Measurements from ENCODE around the gene CRBN. TPM values are rescaled to one million over a fixed set of nuclear protein-coding genes. Genes with fewer than 3 reads are reported as not detected.

The CRBN gene
- polyA plus RNA-seq (ENCODE audit: low read depth in 6 of 6) = 100 to 1,000 TPM in 4 of 6 donors, 10 to 100 TPM in 2; 89.9 to 132 (median 116) TPM

DNA sequence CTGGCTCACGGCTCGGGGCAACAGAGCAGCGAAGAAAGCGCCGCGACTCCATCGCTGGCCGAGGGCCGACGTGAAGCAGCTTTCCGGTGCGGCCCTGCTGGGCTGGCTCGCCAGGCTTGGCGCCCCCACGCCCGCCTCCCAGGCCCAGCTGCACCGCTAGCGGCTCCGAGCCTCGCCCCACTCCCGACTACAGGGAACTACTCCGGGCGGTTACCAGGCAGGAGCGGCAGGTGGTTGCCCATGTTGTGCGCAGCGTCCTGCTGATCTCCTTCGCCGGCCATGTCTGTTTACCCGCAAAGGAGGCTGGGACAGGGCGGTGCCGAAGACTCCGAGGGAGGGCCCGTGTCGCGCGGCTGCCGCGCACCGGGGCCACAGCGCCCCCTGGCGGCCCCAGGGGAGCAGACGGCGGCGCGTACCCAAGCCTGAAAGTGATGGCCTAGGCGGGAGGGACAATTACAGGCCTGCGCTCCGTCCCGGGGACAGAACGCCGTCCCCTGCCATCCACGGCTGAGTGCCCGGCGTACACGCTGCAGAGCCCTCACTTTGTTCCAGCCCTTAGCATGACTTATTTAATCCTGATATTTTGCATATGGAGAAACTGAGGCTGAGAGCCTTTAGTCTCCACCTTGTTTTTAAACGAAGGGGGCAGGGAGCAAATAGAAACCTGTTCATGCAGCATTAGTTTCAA, at the start of gene CRBN:
Gene CRBN, minus strand, starts transcription at position 285 of the 688 bp plus-strand sequence. Its CDS starts 4 bp downstream, at position 281.
- peak within 1 kb of the TSS; percentile 86 to 95 (median 90) for H3K4me3 Mint-ChIP-seq
- H3K27ac Mint-ChIP-seq = peak within 1 kb of the TSS; percentile 82 to 97 (median 89)
- ATAC-seq (ENCODE audit: low read depth in 2 of 2) (peak; percentile 96), DNase-seq (peak; percentile 87)
- peaks cover 24 to 42% (median 37%) of the 10 kb centered on the region in 3 donors for H3K4me1 Mint-ChIP-seq
- no peaks in the 10 kb centered on the region for H3K9me3 Mint-ChIP-seq
- no peaks in the 10 kb centered on the region for H3K36me3 Mint-ChIP-seq
- H3K27me3 Mint-ChIP-seq = peaks cover 0 to 13% (median 6%) of the 10 kb centered on the region in 3 donors

GRCh38 chr3:3227640-3228039, 48.1 kb upstream of the CRBN start:
- no peak overlapping the region for H3K27ac Mint-ChIP-seq

GRCh38 chr3:3221528-3221927, 42.0 kb upstream of the CRBN start:
- ATAC-seq (ENCODE audit: low read depth in 2 of 2) (no peak), DNase-seq (no peak)
- Mint-ChIP-seq H3K4me3 (no peak overlapping the region), H3K27ac (no peak overlapping the region), H3K36me3 (no peaks in the 10 kb centered on the region), H3K4me1 (no peaks in the 10 kb centered on the region), H3K27me3 (peaks cover 6 to 19% (median 9%) of the 10 kb centered on the region in 3 donors), H3K9me3 (peaks cover 0 to 2% (median 0%) of the 10 kb centered on the region in 7 donors)

More at GRCh38 chr3:3227640-3228039, 48.1 kb upstream of the CRBN start:
- no peak overlapping the region for H3K4me3 Mint-ChIP-seq
- DNase-seq (no peak), ATAC-seq (ENCODE audit: low read depth in 2 of 2) (no peak)
- H3K9me3 Mint-ChIP-seq = peaks cover 0 to 14% (median 9%) of the 10 kb centered on the region in 7 donors
- H3K27me3 Mint-ChIP-seq = peaks cover 0 to 9% (median 9%) of the 10 kb centered on the region in 3 donors
- H3K36me3 Mint-ChIP-seq = no peaks in the 10 kb centered on the region
- H3K4me1 Mint-ChIP-seq = no peaks in the 10 kb centered on the region

DNA sequence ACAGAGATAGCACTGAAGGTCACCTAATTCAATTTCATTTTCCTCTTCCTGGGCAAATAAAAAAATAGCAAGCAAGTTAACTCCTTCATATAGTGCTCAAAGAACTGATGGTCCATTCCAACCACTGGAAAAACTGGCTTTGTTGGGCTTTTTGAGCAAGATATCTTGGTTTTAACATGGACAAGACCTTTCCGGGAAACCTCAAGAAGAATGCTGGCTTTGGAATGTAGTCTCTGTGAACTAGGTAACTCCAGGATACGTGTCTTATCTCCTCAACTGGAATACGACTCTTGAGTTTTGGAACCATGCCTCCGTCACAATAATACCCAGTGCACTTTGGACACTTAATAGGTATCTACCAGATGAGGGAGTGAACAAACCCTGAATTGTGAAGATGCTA, 36.9 kb upstream of the CRBN start:
- Mint-ChIP-seq H3K27ac (no peak overlapping the region), H3K9me3 (peaks cover 0 to 3% (median 0%) of the 10 kb centered on the region in 7 donors), H3K4me1 (no peaks in the 10 kb centered on the region), H3K36me3 (no peaks in the 10 kb centered on the region), H3K27me3 (peaks cover 5 to 14% (median 5%) of the 10 kb centered on the region in 3 donors), H3K4me3 (no peak overlapping the region)
- ATAC-seq (ENCODE audit: low read depth in 2 of 2) (no peak), DNase-seq (no peak)

DNA sequence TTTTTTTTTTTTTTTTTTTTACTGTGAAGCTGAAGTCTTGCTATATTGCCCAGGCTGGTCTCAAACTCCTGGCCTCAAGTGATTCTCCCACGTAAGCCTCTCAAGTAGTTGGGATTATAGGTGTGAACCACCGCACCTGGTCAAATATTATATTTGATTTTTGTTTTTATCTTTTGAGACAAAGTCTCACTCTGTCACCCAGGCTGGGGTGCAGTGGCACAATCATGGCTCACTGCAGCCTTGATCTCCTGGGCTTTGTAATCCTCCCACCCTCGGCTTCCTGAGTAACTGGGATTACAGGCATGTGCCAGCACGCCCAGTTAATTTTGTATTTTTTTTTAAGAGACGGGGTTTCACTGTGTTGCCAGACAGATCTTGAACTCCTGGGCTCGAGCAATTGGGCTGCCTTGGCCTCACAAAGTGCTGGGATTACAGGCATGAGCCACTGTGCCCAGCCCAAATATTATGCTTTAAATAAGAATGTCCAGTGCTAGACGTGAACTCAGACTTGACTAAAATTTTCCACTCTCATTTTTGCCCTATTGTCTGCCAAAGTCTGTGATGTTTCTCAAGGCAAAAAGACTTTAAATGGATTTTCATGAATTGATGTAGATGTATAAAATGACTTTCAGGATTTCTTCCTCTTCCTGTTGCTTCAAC, 33.4 kb upstream of the CRBN start:
- Mint-ChIP-seq H3K9me3 (peaks cover 0 to 3% (median 0%) of the 10 kb centered on the region in 7 donors), H3K4me3 (no peak overlapping the region), H3K27me3 (peaks cover 5 to 8% (median 5%) of the 10 kb centered on the region in 3 donors), H3K36me3 (no peaks in the 10 kb centered on the region), H3K4me1 (no peaks in the 10 kb centered on the region), H3K27ac (no peak overlapping the region)
- DNase-seq (no peak), ATAC-seq (ENCODE audit: low read depth in 2 of 2) (no peak)

- ATAC-seq (ENCODE audit: low read depth in 2 of 2) = no peak
- DNase-seq = no peak
- H3K27ac Mint-ChIP-seq = no peak overlapping the region
- no peaks in the 10 kb centered on the region for H3K36me3 Mint-ChIP-seq
- H3K27me3 Mint-ChIP-seq = peaks cover under 1 to 2% (median under 1%) of the 10 kb centered on the region in 3 donors
- H3K4me3 Mint-ChIP-seq = no peak overlapping the region
- H3K9me3 Mint-ChIP-seq = no peaks in the 10 kb centered on the region
- no peaks in the 10 kb centered on the region for H3K4me1 Mint-ChIP-seq
Observed at GRCh38 chr3:3209714-3210113, 30.2 kb upstream of the CRBN start.

DNA sequence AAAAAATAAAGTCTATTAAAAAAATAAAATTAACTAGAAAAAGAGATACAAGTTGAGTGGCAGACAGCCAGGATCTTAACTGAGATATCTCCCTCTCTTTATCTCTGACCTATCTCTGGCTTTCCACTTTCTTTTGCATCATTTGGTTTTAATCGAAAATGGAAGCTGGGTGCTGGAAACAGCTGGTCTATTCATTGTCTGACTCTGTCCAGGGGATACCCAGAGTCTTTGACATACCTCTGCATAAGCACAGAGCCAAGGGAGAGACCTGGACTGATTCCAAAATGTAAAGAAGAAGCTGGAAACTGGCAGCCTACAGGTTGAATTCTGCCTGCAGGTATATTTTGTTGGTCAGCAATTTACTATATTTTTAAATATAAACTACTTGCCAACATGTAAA, 29.6 kb upstream of the CRBN start:
- ATAC-seq (ENCODE audit: low read depth in 2 of 2) = no peak
- Mint-ChIP-seq H3K27ac (no peak overlapping the region), H3K4me1 (no peaks in the 10 kb centered on the region), H3K9me3 (peaks cover 0 to 2% (median 0%) of the 10 kb centered on the region in 7 donors), H3K36me3 (no peaks in the 10 kb centered on the region), H3K4me3 (no peak overlapping the region), H3K27me3 (peaks cover 0 to 6% (median 3%) of the 10 kb centered on the region in 3 donors)
- no peak for DNase-seq

DNA sequence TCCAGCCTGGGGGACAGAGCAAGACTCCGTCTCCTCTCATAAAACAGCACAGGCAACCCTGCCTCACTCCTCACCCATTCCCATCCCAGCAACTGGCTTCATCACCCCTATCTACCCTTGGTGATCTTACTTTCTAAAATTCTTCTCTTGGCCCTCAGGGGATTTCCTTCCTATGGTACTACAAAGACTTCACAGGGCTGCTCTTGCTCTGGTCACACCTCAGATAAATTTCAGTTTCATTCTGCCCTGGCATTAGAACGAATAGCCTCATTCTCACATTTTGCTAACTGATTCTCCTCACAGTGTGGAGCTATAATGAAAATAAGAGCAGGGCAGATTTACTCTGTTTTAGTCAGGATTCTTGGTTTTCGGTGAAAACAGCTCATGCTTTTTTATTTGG, 22.1 kb upstream of the CRBN start:
- no peak for DNase-seq
- Mint-ChIP-seq H3K4me1 (peaks cover 0 to 11% (median 0%) of the 10 kb centered on the region in 3 donors), H3K27ac (peak overlapping the region in 2 of 6 donors; percentile 8 to 77), H3K4me3 (no peak overlapping the region), H3K27me3 (peaks cover 3 to 19% (median 10%) of the 10 kb centered on the region in 3 donors), H3K36me3 (no peaks in the 10 kb centered on the region), H3K9me3 (peaks cover 0 to 3% (median 0%) of the 10 kb centered on the region in 7 donors)
- no peak for ATAC-seq (ENCODE audit: low read depth in 2 of 2)

DNA sequence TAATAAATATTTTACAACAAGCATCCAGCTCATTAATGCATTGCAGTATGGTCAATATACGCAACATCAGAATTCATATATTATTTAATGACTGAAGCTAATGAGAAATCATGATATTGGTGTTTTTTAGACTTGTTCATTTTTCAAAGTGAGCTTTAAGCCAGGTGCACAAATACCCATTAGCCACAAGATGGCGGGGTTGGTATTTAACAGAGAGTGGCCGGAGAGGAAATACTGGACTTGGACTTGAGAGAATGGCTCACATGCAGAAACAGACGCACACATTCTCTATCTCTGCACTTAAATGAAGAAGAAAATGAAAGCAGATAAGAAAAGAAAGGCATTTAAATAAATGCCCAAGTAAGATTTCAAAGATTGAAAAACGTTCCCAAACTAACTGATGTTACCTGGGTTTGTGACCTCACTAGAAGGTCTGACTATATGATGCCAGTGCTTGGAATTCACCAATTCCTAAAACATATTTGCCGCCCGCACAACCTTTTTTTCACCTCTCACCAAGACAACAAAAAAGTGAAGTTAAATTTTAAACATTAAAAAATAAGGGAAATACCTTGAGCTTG, 21.2 kb upstream of the CRBN start:
- DNase-seq (peak; percentile 27), ATAC-seq (ENCODE audit: low read depth in 2 of 2) (no peak)
- Mint-ChIP-seq H3K36me3 (no peaks in the 10 kb centered on the region), H3K4me1 (peaks cover 0 to 11% (median 0%) of the 10 kb centered on the region in 3 donors), H3K27me3 (peaks cover 3 to 19% (median 10%) of the 10 kb centered on the region in 3 donors), H3K9me3 (peaks cover 0 to 3% (median 0%) of the 10 kb centered on the region in 7 donors), H3K4me3 (no peak overlapping the region), H3K27ac (peak overlapping the region in 1 of 6 donors; percentile 20)

- peaks cover 0 to 3% (median 0%) of the 10 kb centered on the region in 7 donors for H3K9me3 Mint-ChIP-seq
- ATAC-seq (ENCODE audit: low read depth in 2 of 2) = no peak
Observed at GRCh38 chr3:3199306-3199705, 19.8 kb upstream of the CRBN start.

DNA sequence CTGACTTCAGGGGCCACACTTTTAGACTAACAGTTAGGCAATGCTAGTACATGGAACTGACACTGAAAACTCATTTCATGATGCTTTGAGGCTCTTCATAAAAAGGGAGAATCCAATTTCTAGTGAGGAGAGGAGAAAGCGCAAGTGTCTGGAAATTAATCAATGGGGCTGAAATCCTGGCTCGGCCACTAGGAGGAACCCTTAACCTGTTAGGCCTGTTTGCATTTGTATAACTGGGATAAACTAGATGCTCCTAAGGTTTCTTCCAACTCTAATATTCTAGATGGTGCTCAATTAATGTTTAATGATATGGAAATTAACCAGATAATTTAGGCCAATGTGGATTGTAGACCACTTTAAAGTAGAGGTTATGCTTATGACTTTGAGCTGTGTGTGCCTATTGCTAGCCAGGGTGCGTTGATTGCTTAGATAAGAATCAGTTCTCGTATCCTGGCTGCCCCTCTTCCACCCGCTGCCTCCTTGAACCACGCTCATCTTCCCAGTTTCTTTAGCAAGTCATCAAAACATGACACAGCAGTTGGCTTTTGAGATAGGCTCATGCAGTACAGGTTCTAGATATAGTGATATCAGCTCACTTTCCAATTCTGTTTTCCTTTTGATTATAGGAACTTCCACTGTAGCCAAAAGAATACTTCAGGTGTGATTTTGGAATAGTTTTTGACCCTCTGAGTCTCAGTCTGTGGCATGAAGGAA, 16.8 kb upstream of the CRBN start:
- peak overlapping the region in 1 of 6 donors; percentile 26 for H3K27ac Mint-ChIP-seq
- H3K4me1 Mint-ChIP-seq = peaks cover 0 to 6% (median 0%) of the 10 kb centered on the region in 3 donors
- no peak for DNase-seq
- H3K36me3 Mint-ChIP-seq = no peaks in the 10 kb centered on the region
- ATAC-seq (ENCODE audit: low read depth in 2 of 2) = no peak
- H3K9me3 Mint-ChIP-seq = no peaks in the 10 kb centered on the region
- peaks cover 2 to 17% (median 8%) of the 10 kb centered on the region in 3 donors for H3K27me3 Mint-ChIP-seq
- no peak overlapping the region for H3K4me3 Mint-ChIP-seq

More at GRCh38 chr3:3199306-3199705, 19.8 kb upstream of the CRBN start:
- Mint-ChIP-seq H3K36me3 (no peaks in the 10 kb centered on the region), H3K27ac (no peak overlapping the region), H3K4me1 (peaks cover 0 to 11% (median 0%) of the 10 kb centered on the region in 3 donors), H3K4me3 (no peak overlapping the region), H3K27me3 (peaks cover 4 to 23% (median 6%) of the 10 kb centered on the region in 3 donors)
- DNase-seq = no peak

DNA sequence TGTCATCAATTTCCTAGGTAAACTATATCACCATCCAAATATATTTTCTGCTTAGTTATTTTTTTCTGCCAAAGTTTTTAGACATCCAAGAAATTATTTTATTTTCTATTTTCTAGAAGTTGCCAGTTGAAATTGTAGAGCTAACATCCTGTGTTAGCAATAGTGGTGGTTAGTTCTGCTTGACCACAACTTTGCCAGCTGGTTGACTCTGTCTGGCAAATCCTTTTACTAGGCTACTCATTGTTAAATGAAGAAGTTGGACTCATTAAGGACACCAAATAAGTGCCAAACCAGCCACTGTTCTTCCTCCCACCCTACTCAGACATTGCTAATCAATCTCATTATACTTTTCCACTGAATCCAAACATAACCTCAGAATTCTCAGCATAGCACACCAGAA, 15.4 kb upstream of the CRBN start:
- Mint-ChIP-seq H3K27me3 (peaks cover 6 to 13% (median 10%) of the 10 kb centered on the region in 3 donors), H3K36me3 (no peaks in the 10 kb centered on the region), H3K27ac (no peak overlapping the region), H3K9me3 (no peaks in the 10 kb centered on the region), H3K4me3 (no peak overlapping the region), H3K4me1 (no peaks in the 10 kb centered on the region)
- ATAC-seq (ENCODE audit: low read depth in 2 of 2) (no peak), DNase-seq (no peak)

DNA sequence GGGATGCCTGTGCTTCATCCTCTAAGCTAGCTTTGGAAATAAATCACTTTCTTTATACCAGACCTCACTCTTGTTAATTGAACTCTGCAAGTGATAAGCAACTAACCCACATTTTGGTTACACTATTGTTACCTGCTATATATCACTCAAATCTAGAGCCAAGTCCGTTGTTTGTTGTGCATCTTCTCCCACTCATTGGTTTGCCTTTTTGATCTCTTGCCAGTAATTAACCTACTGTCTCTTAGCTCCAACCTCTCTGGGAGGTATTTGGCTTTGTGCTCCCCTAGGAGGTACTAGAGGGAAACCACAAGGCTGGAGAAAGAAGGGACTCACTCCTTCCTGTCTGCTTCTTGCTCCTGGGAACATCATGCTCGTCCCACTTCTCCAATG, 12.8 kb upstream of the CRBN start:
- no peaks in the 10 kb centered on the region for H3K36me3 Mint-ChIP-seq
- H3K9me3 Mint-ChIP-seq = peaks cover 0 to 2% (median 0%) of the 10 kb centered on the region in 7 donors
- peak overlapping the region in 1 of 6 donors; percentile 28 for H3K27ac Mint-ChIP-seq
- no peak for ATAC-seq (ENCODE audit: low read depth in 2 of 2)
- no peak overlapping the region for H3K4me3 Mint-ChIP-seq
- peaks cover 8 to 28% (median 18%) of the 10 kb centered on the region in 3 donors for H3K27me3 Mint-ChIP-seq
- DNase-seq = no peak
- no peaks in the 10 kb centered on the region for H3K4me1 Mint-ChIP-seq

Data from naive B cell (primary cell).